AG20443 (cell line): ENCODE results near the gene SNAPC5.
"Not testable (repeated sequence)": the region's sequence is repeated elsewhere in the genome, so short reads cannot be mapped to it uniquely, and the experiment has no call there.

Experiments used
- DNase-seq: peaks from one replicate; pipeline ENCODE4 v3.0.0; 2012; ENCODE audit warnings: low spot score, mixed read lengths

Gene SNAPC5

GRCh38 chr15:66491846-66492245 lies 5.7 kb downstream of the SNAPC5 start:
- DNase-seq = no peak

- no peak for DNase-seq
Observed at GRCh38 chr15:66489179-66489791, 8.3 kb downstream of the SNAPC5 start.

GRCh38 chr15:66488525-66488924 lies 9.0 kb downstream of the SNAPC5 start:
- no peak for DNase-seq

GRCh38 chr15:66486887-66487286 lies 10.7 kb downstream of the SNAPC5 start:
- DNase-seq = no peak

GRCh38 chr15:66484539-66485112 lies 12.9 kb downstream of the SNAPC5 start:
- no peak for DNase-seq

- peak; percentile 43 for DNase-seq
Observed at GRCh38 chr15:66483131-66483566, 14.4 kb downstream of the SNAPC5 start.

- DNase-seq = no peak
Observed at GRCh38 chr15:66482539-66482938, 15.0 kb downstream of the SNAPC5 start.

GRCh38 chr15:66481107-66481856 lies 16.3 kb downstream of the SNAPC5 start:
- no peak for DNase-seq

GRCh38 chr15:66480267-66480666 lies 17.3 kb downstream of the SNAPC5 start:
- DNase-seq = no peak

GRCh38 chr15:66477011-66477410 lies 20.6 kb downstream of the SNAPC5 start:
- DNase-seq = no peak

- no peak for DNase-seq
Observed at GRCh38 chr15:66476535-66476934, 21.0 kb downstream of the SNAPC5 start.

- no peak for DNase-seq
Observed at GRCh38 chr15:66474963-66475362, 22.6 kb downstream of the SNAPC5 start.

GRCh38 chr15:66474135-66474534 lies 23.4 kb downstream of the SNAPC5 start:
- DNase-seq = no peak

- DNase-seq = peak; percentile 58
Observed at GRCh38 chr15:66472176-66472999, 25.2 kb downstream of the SNAPC5 start.

- DNase-seq = not testable (repeated sequence)
Observed at GRCh38 chr15:66470825-66471224, 26.7 kb downstream of the SNAPC5 start.

GRCh38 chr15:66467162-66468040 lies 30.2 kb downstream of the SNAPC5 start:
- not testable (repeated sequence) for DNase-seq

- DNase-seq = not testable (repeated sequence)
Observed at GRCh38 chr15:66465294-66465693, 32.3 kb downstream of the SNAPC5 start.

- DNase-seq = no peak
Observed at GRCh38 chr15:66462627-66463026, 34.9 kb downstream of the SNAPC5 start.

GRCh38 chr15:66461917-66462316 lies 35.6 kb downstream of the SNAPC5 start:
- DNase-seq = no peak

- DNase-seq = not testable (repeated sequence)
Observed at GRCh38 chr15:66461294-66461693, 36.3 kb downstream of the SNAPC5 start.
